Left ventricle myocardium inferior (tissue), 1 donor: ENCODE measurements around the gene SLC1A3. TPM values are rescaled to one million over a fixed set of nuclear protein-coding genes. Genes with fewer than 3 reads are reported as not detected.

Experiments
- DNase-seq: peaks from one replicate; pipeline ENCODE4 v3.0.0-alpha.2; 2020
- H3K27ac ChIP-seq: fragments of 200-600 bp; replicated peaks from 2 replicates; pipeline ENCODE4 v1.8.0; 2021
- H3K27me3 ChIP-seq: fragments of 200-600 bp; 2 replicates; pipeline ENCODE4 v1.8.0; 2021; ENCODE audit warnings: low read depth
- H3K36me3 ChIP-seq: fragments of 200-600 bp; 2 replicates; pipeline ENCODE4 v1.8.0; 2021
- H3K4me1 ChIP-seq: fragments of 200-600 bp; 2 replicates; pipeline ENCODE4 v1.8.0; 2021
- H3K4me3 ChIP-seq: fragments of 200-600 bp; 2 replicates; pipeline ENCODE4 v1.8.0; 2021; ENCODE audit warnings: mild to moderate bottlenecking, moderate library complexity
- H3K9me3 ChIP-seq: fragments of 200-600 bp; replicated peaks from 2 replicates; pipeline ENCODE4 v1.8.0; 2021
- CTCF ChIP-seq: fragments of 200-600 bp; IDR thresholded peaks from 2 replicates; pipeline ENCODE4 v1.8.0; 2021; ENCODE audit warnings: antibody characterized with exemption, mild to moderate bottlenecking, borderline replicate concordance
- intact Hi-C: fragments of 100-400 bp; cut with micrococcal nuclease; formaldehyde crosslinking; loops from one replicate; pipeline ENCODE4 v1.11.0; 2022
- total RNA-seq: library from RNA; stranded (reverse); fragmentation: NEBNext Ultra II Directional; extraction: Animal tissue kit (Norgen Biotek cat#: 25700); gene quantifications from one replicate; pipeline ENCODE4 v1.2.1, GENCODE V29; 2021
- donor health status: DM: no; HTN: yes; CAD: no; lungs with severe emphysema.

The SLC1A3 gene
- total RNA-seq, 1 donor from 2014 or later, result 144 TPM

DNA sequence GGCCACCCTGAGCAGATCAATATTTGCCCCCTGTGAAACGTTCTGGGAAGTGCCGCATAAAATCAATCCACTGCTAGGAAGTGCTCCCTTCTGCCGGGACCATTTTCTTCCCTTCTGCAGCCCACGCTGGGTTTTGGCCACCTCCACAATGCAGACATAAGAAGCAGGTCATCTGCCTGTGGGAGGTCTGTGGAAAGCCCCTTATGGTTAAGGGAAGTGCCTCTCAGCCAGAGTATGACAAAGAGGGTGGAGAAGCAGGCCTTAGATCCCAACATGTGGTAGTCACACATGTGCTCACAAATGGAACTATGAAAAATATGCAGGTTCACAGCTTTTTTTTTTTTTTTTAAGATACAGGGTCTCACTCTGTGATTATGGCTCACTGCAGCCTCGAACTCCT lies 82.8 kb downstream of the SLC1A3 start:
- no peak for TF ChIP-seq CTCF
- no peak for DNase-seq
- Histone ChIP-seq H3K27me3 (peaks cover 6% of the 10 kb centered on the region), H3K4me3 (no peak overlapping the region), H3K36me3 (peaks cover 1% of the 10 kb centered on the region), H3K27ac (no peak overlapping the region), H3K9me3 (no peaks in the 10 kb centered on the region), H3K4me1 (peaks cover 46% of the 10 kb centered on the region)
- intact Hi-C loops, result no loop called here

- H3K27me3 ChIP-seq, result peaks cover 6% of the 10 kb centered on the region
- no peaks in the 10 kb centered on the region for H3K9me3 ChIP-seq
- H3K27ac ChIP-seq, result peak overlapping the region; percentile 85
- intact Hi-C loops, result no loop called here
- TF ChIP-seq CTCF, result peak; percentile 85
- DNase-seq, result peak; percentile 79
- H3K4me1 ChIP-seq, result peaks cover 49% of the 10 kb centered on the region
- no peaks in the 10 kb centered on the region for H3K36me3 ChIP-seq
- peak overlapping the region; percentile 74 for H3K4me3 ChIP-seq
Measured at GRCh38 chr5:36690041-36690961, 83.9 kb downstream of the SLC1A3 start.

DNA sequence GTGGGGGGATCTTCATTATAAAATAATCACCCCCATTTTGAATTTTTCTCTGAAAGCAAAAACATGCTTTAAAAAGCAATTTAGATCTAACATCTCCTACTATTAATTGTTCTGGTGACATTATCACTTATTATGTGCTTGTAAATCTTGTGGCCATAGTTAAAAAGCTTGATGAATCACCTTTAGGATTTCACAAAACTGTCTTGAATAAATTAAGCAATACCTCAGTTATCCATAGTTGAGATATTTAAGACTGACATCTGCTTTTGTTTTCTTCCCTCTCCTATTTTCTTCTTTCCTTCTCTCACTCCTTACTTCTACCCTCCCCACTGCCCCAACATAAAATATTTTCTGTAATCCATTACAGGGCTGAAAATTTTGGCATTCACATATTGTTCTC lies 84.8 kb downstream of the SLC1A3 start:
- DNase-seq, result no peak
- peak overlapping the region; percentile 85 for H3K27ac ChIP-seq
- peaks cover 49% of the 10 kb centered on the region for H3K4me1 ChIP-seq
- H3K4me3 ChIP-seq, result no peak overlapping the region
- TF ChIP-seq CTCF, result no peak
- H3K9me3 ChIP-seq, result no peaks in the 10 kb centered on the region
- intact Hi-C loops, result no loop called here
- no peaks in the 10 kb centered on the region for H3K36me3 ChIP-seq
- H3K27me3 ChIP-seq, result peaks cover 6% of the 10 kb centered on the region

DNA sequence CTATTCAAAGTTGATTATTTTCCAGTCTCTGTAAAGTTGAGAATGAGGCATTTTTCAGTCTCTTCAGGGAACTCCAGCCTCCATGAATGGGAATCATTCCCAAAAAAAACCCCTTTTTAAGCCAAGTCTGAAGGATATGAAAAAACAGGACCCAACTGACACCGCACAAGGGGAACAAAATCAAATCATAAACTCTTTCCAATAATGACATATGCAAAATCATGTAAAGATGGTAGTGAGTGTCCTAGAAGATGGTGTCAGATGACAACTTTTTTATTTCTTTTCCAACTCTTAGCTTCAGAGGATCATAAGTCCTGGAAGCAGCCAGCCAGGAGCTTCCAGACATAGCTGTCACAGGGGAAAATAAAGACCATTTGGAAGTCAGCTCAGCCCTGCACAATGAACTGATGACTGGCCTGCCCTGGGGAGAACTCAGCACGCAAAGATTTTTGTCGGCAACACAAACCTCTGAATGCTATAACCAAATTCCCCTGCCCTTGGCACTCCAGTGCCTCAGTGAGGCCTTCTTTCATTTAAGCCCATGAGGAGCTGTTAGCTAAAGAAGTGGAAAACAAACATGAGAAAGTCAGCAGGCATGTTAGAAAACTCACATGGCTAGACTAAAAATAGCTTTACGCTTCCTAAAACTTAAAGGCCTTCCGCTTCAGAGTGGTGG lies 85.4 kb downstream of the SLC1A3 start:
- peaks cover 49% of the 10 kb centered on the region for H3K4me1 ChIP-seq
- H3K36me3 ChIP-seq, result no peaks in the 10 kb centered on the region
- TF ChIP-seq CTCF, result no peak
- intact Hi-C loops, result no loop called here
- H3K27me3 ChIP-seq, result peaks cover 6% of the 10 kb centered on the region
- no peak overlapping the region for H3K4me3 ChIP-seq
- peak; percentile 28 for DNase-seq
- H3K9me3 ChIP-seq, result no peaks in the 10 kb centered on the region
- peak overlapping the region; percentile 85 for H3K27ac ChIP-seq

DNA sequence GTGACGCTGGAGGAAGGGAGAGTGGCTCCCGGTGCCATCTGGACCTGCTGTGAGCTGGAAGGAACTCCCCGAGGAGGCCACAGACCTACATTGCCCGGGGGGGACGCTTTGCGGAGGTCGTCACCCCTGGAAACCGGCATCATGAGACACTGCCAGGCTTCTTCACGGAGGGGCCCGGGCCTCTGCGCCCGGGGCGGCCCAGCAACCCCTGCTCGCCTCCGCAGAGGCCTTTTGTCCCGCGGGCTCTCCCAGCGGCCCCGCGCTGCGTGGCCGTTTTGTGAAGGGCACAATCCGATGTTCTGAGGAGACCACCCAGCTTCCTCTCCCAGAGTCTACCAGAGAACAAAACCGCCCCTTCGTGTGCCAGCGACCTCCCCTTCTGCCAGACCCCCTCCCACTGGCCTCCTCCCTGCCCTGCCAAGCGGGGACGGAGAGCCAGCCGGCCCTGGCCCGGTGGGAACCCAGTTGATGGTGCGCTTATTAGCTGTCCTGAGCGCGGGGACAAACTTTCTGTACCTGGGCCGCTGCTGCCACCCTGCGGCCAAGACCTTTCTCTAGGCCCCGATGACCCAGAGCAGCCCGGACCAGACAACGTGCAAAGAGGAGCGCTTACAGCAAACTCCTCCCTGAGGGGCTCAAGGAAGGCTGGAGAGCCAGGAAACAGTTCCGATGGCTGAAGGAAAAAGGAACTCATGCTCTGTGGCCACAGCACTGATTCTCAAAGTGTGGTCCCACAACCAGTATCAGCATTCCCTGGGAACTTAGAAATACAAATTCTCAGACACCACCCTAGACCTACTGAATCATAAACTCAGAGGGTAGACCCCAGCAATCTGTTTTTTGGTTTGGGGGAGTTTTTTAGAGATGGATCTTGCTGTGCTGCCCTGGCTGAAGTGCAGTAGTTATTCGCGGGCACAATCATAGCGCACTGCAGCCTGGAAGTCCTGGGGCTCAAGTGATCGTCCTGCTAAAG lies 86.7 kb downstream of the SLC1A3 start:
- no peaks in the 10 kb centered on the region for H3K9me3 ChIP-seq
- peaks cover 49% of the 10 kb centered on the region for H3K4me1 ChIP-seq
- H3K4me3 ChIP-seq, result peak overlapping the region; percentile 51
- H3K27me3 ChIP-seq, result peaks cover 6% of the 10 kb centered on the region
- TF ChIP-seq CTCF, result peak; percentile 79
- intact Hi-C loops, result no loop called here
- H3K36me3 ChIP-seq, result no peaks in the 10 kb centered on the region
- H3K27ac ChIP-seq, result peak overlapping the region; percentile 85
- peak; percentile 82 for DNase-seq
